Ishikawa (cell line): ENCODE results near the gene ADAM30.

Experiments
- CEBPB ChIP-seq: IDR thresholded peaks from 2 replicates; pipeline ENCODE4 v1.6.1; 2012
- CREB1 ChIP-seq: IDR thresholded peaks from 2 replicates; pipeline ENCODE4 v1.6.1; 2012; ENCODE audit warnings: low read depth
- EGR1 ChIP-seq: IDR thresholded peaks from 2 replicates; pipeline ENCODE4 v1.6.1; 2012
- EP300 ChIP-seq: IDR thresholded peaks from 2 replicates; pipeline ENCODE4 v1.6.1; 2012; ENCODE audit warnings: borderline replicate concordance
- FOXM1 ChIP-seq: IDR thresholded peaks from 2 replicates; pipeline ENCODE4 v1.6.1; 2012; ENCODE audit warnings: low read depth, borderline replicate concordance
- NFIC ChIP-seq: IDR thresholded peaks from 2 replicates; pipeline ENCODE4 v1.6.1; 2012
- TAF1 ChIP-seq: IDR thresholded peaks from 2 replicates; pipeline ENCODE4 v1.6.1; 2012; ENCODE audit warnings: low read depth, mild to moderate bottlenecking
- TEAD4 ChIP-seq: IDR thresholded peaks from 2 replicates; pipeline ENCODE4 v1.6.1; 2012
- YY1 ChIP-seq: IDR thresholded peaks from 2 replicates; pipeline ENCODE4 v1.6.1; 2012; ENCODE audit warnings: low read depth
- TF ChIP-seq, protein P1 (sequence below): IDR thresholded peaks from 2 replicates; pipeline ENCODE4 v1.6.1; 2012
- TF ChIP-seq, protein P2 (sequence below): IDR thresholded peaks from 2 replicates; pipeline ENCODE4 v1.6.1; 2012
- TF ChIP-seq, protein P3 (sequence below): IDR thresholded peaks from 2 replicates; pipeline ENCODE4 v1.6.1; 2012; ENCODE audit warnings: low read depth, mild to moderate bottlenecking

DNA sequence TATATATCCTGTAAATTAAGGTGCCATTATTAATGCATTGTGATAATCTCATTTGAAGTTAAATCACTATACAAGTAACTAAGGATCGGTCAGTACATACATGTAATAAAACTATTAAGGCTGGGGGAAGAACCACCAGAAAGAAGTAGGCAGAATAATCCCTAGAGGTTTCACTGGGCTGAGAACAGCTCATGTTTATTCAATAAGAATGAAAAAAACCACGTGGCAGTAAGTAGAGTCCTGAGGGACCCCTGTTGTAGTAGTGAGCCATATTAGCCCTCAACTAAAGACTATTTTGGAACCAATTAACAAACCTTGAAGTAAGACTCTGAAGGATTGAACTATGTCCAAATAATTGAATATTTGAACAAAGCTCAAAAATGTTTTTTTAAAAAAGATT, 46.9 kb upstream of the ADAM30 start:
- TF ChIP-seq YY1 (no peak), TAF1 (no peak), CREB1 (no peak), FOXM1 (no peak), CEBPB (no peak), EGR1 (no peak), NFIC (no peak), EP300 (no peak), TEAD4 (no peak)
- TF ChIP-seq, protein P1, sequence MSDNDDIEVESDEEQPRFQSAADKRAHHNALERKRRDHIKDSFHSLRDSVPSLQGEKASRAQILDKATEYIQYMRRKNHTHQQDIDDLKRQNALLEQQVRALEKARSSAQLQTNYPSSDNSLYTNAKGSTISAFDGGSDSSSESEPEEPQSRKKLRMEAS: no peak
- TF ChIP-seq, protein P2, sequence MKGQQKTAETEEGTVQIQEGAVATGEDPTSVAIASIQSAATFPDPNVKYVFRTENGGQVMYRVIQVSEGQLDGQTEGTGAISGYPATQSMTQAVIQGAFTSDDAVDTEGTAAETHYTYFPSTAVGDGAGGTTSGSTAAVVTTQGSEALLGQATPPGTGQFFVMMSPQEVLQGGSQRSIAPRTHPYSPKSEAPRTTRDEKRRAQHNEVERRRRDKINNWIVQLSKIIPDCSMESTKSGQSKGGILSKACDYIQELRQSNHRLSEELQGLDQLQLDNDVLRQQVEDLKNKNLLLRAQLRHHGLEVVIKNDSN: no peak
- TF ChIP-seq, protein P3, sequence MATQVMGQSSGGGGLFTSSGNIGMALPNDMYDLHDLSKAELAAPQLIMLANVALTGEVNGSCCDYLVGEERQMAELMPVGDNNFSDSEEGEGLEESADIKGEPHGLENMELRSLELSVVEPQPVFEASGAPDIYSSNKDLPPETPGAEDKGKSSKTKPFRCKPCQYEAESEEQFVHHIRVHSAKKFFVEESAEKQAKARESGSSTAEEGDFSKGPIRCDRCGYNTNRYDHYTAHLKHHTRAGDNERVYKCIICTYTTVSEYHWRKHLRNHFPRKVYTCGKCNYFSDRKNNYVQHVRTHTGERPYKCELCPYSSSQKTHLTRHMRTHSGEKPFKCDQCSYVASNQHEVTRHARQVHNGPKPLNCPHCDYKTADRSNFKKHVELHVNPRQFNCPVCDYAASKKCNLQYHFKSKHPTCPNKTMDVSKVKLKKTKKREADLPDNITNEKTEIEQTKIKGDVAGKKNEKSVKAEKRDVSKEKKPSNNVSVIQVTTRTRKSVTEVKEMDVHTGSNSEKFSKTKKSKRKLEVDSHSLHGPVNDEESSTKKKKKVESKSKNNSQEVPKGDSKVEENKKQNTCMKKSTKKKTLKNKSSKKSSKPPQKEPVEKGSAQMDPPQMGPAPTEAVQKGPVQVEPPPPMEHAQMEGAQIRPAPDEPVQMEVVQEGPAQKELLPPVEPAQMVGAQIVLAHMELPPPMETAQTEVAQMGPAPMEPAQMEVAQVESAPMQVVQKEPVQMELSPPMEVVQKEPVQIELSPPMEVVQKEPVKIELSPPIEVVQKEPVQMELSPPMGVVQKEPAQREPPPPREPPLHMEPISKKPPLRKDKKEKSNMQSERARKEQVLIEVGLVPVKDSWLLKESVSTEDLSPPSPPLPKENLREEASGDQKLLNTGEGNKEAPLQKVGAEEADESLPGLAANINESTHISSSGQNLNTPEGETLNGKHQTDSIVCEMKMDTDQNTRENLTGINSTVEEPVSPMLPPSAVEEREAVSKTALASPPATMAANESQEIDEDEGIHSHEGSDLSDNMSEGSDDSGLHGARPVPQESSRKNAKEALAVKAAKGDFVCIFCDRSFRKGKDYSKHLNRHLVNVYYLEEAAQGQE: no peak
